ENCODE results near the gene LOXL4. TPM values are rescaled to one million over a fixed set of nuclear protein-coding genes. Genes with fewer than 3 reads are reported as not detected.
A peak's percentile ranks its signal among the peaks of the same experiment; 100 is the strongest.

LOXL4 gene
- total and polyA plus RNA-seq, 8 donors: 0.29 to 23.7 (median 1.7) TPM

GRCh38 chr10:98256692-98257091 is 11.3 kb downstream of the LOXL4 start:
- Histone ChIP-seq H3K4me1 (peaks cover 0 to 16% (median 3%) of the 10 kb centered on the region in 4 donors), H3K27me3 (no peaks in the 10 kb centered on the region), H3K27ac (no peak overlapping the region), H3K36me3 (peaks cover 0 to 37% (median 16%) of the 10 kb centered on the region in 4 donors), H3K4me3 (no peak overlapping the region), H3K9me3 (no peaks in the 10 kb centered on the region)
- TF ChIP-seq EP300 (IDR thresholded peaks at IDR 0.05): no peak
- no peak for TF ChIP-seq CTCF (IDR thresholded peaks at IDR 0.05)
- TF ChIP-seq POLR2AphosphoS5 (IDR thresholded peaks at IDR 0.05): no peak
- no peak for TF ChIP-seq POLR2A (IDR thresholded peaks at IDR 0.05)
- no peak for DNase-seq
- intact Hi-C loops (cut with DNase I; ENCODE audit: low total_unique reads): no loop called here
- WGBS, 5 donors: 88 to 94% (median 91%) methylated on average over 5 to 11 of the region's 11 CpGs

GRCh38 chr10:98255146-98255877 is 12.7 kb downstream of the LOXL4 start:
- no peak overlapping the region for H3K4me3 ChIP-seq
- intact Hi-C loops (cut with DNase I; ENCODE audit: low total_unique reads): no loop called here
- no peak overlapping the region for H3K27ac ChIP-seq
- DNase-seq: peak in 1 of 2 donors; percentile 2
- no peak for TF ChIP-seq POLR2AphosphoS5 (IDR thresholded peaks at IDR 0.05)
- TF ChIP-seq EP300 (IDR thresholded peaks at IDR 0.05): no peak
- TF ChIP-seq CTCF (IDR thresholded peaks at IDR 0.05): no peak
- no peak for TF ChIP-seq POLR2A (IDR thresholded peaks at IDR 0.05)
- no peaks in the 10 kb centered on the region for H3K9me3 ChIP-seq
- peaks cover 0 to 8% (median 2%) of the 10 kb centered on the region in 4 donors for H3K4me1 ChIP-seq
- peaks cover 0 to 51% (median 30%) of the 10 kb centered on the region in 4 donors for H3K36me3 ChIP-seq
- WGBS, 5 donors: 79 to 89% (median 86%) methylated on average over 10 to 17 of the region's 17 CpGs
- no peaks in the 10 kb centered on the region for H3K27me3 ChIP-seq

- peak in 1 of 2 donors; percentile 16 for DNase-seq
- Histone ChIP-seq H3K4me1 (peaks cover 0 to under 1% (median 0%) of the 10 kb centered on the region in 4 donors), H3K27ac (no peak overlapping the region), H3K27me3 (no peaks in the 10 kb centered on the region), H3K36me3 (peaks cover 1 to 60% (median 38%) of the 10 kb centered on the region in 4 donors), H3K4me3 (no peak overlapping the region), H3K9me3 (no peaks in the 10 kb centered on the region)
- TF ChIP-seq POLR2A (IDR thresholded peaks at IDR 0.05) (no peak), EP300 (IDR thresholded peaks at IDR 0.05) (no peak), CTCF (IDR thresholded peaks at IDR 0.05) (no peak), POLR2AphosphoS5 (IDR thresholded peaks at IDR 0.05) (no peak)
- WGBS, 5 donors: 85 to 90% (median 86%) methylated on average over 10 of the region's 10 CpGs
- intact Hi-C loops (cut with DNase I; ENCODE audit: low total_unique reads): no loop called here
These were observed 13.6 kb downstream of the LOXL4 start for GRCh38 chr10:98254234-98254974.

- no peak overlapping the region for H3K27ac ChIP-seq
- H3K27me3 ChIP-seq: no peaks in the 10 kb centered on the region
- 87 to 100% (median 93%) methylated on average over 2 to 17 of the region's 17 CpGs for WGBS, 5 donors
- DNase-seq: peak in 1 of 2 donors; percentile 2
- H3K36me3 ChIP-seq: peaks cover 8 to 69% (median 47%) of the 10 kb centered on the region in 4 donors
- TF ChIP-seq POLR2A (IDR thresholded peaks at IDR 0.05) (no peak), EP300 (IDR thresholded peaks at IDR 0.05) (no peak)
- H3K9me3 ChIP-seq: no peaks in the 10 kb centered on the region
- no peak overlapping the region for H3K4me3 ChIP-seq
- H3K4me1 ChIP-seq: no peaks in the 10 kb centered on the region
- intact Hi-C loops (cut with DNase I; ENCODE audit: low total_unique reads): no loop called here
These were observed 14.5 kb downstream of the LOXL4 start for GRCh38 chr10:98253499-98253898.

Data from stomach (tissue), 9 donors.